Astrocyte (in vitro differentiated cells and primary cell): Measurements from ENCODE around the gene PTPRM. TPM values are rescaled to one million over a fixed set of nuclear protein-coding genes. Genes with fewer than 3 reads are reported as not detected.

Experiments
- DNase-seq: peaks from one replicate; pipeline ENCODE4 v3.0.0-alpha.2; 2010; ENCODE audit warnings: low read depth
- FAIRE-seq: peaks from 2 replicates; lab custom pipeline; 2011; peaks lifted over from hg19 to GRCh38; lab: Jason Lieb, UNC
- H2AFZ ChIP-seq: 2 replicates; pipeline ENCODE4 v1.6.0; 2012; ENCODE audit warnings: low read depth, low read length, inconsistent platforms
- H3K27ac ChIP-seq: 2 replicates; pipeline ENCODE4 v1.5.1; 2011; ENCODE audit warnings: low read depth, low read length, inconsistent platforms
- H3K27me3 ChIP-seq: 2 replicates; pipeline ENCODE4 v1.6.0; 2011; ENCODE audit warnings: low read length, inconsistent platforms; ENCODE audit not compliant: insufficient read depth
- H3K36me3 ChIP-seq: 2 replicates; pipeline ENCODE4 v1.5.1; 2011; ENCODE audit warnings: low read length, inconsistent platforms; ENCODE audit not compliant: insufficient read depth
- H3K4me1 ChIP-seq: 2 replicates; pipeline ENCODE4 v1.5.1; 2011; ENCODE audit warnings: low read length, inconsistent platforms; ENCODE audit not compliant: insufficient read depth
- H3K4me2 ChIP-seq: 2 replicates; pipeline ENCODE4 v1.6.0; 2012; ENCODE audit warnings: low read length, inconsistent platforms
- H3K4me3 ChIP-seq: 2 replicates; pipeline ENCODE4 v1.5.1; 2011; ENCODE audit warnings: low read depth, mild to moderate bottlenecking, low read length, inconsistent platforms; ENCODE audit not compliant: insufficient read depth
- H3K79me2 ChIP-seq: 2 replicates; pipeline ENCODE4 v1.6.0; 2012; ENCODE audit warnings: mild to moderate bottlenecking, low read length, inconsistent platforms; ENCODE audit not compliant: insufficient read depth
- H3K9ac ChIP-seq: 2 replicates; pipeline ENCODE4 v1.6.0; 2012; ENCODE audit warnings: mild to moderate bottlenecking, low read length, inconsistent platforms
- H3K9me3 ChIP-seq: 2 replicates; pipeline ENCODE4 v1.5.1; 2012; ENCODE audit warnings: low read depth, mild to moderate bottlenecking, low read length, inconsistent platforms; ENCODE audit not compliant: insufficient read depth
- H4K20me1 ChIP-seq: 2 replicates; pipeline ENCODE4 v1.6.0; 2012; ENCODE audit warnings: low read length, inconsistent platforms; ENCODE audit not compliant: insufficient read depth
- H3K27ac Mint-ChIP-seq: one replicate; pipeline ENCODE4 v1.8.0; 2021; ENCODE audit warnings: mild to moderate bottlenecking, mixed read lengths; ENCODE audit not compliant: unreplicated experiment
- H3K27me3 Mint-ChIP-seq: one replicate; pipeline ENCODE4 v1.8.0; 2021; ENCODE audit warnings: low read depth, mixed read lengths; ENCODE audit not compliant: unreplicated experiment
- H3K36me3 Mint-ChIP-seq: one replicate; pipeline ENCODE4 v1.8.0; 2021; ENCODE audit warnings: low read depth, mixed read lengths; ENCODE audit not compliant: unreplicated experiment
- H3K4me1 Mint-ChIP-seq: one replicate; pipeline ENCODE4 v1.8.0; 2021; ENCODE audit warnings: low read depth, mixed read lengths; ENCODE audit not compliant: unreplicated experiment
- H3K4me3 Mint-ChIP-seq: one replicate; pipeline ENCODE4 v1.8.0; 2021; ENCODE audit warnings: mild to moderate bottlenecking, moderate library complexity, mixed read lengths; ENCODE audit not compliant: unreplicated experiment
- H3K9me3 Mint-ChIP-seq: one replicate; pipeline ENCODE4 v1.8.0; 2021; ENCODE audit warnings: mild to moderate bottlenecking, mixed read lengths; ENCODE audit not compliant: unreplicated experiment
- EZH2 ChIP-seq: IDR thresholded peaks from 2 replicates; pipeline ENCODE4 v1.6.1; 2012; ENCODE audit warnings: mild to moderate bottlenecking, low read length, inconsistent platforms; ENCODE audit not compliant: insufficient read depth
- total RNA-seq: library from RNA; stranded (reverse); gene quantifications from 2 replicates; pipeline ENCODE4 v1.2.1, GENCODE V29; 2021
- TF ChIP-seq, protein P1 (sequence below): IDR thresholded peaks from 2 replicates; pipeline ENCODE4 v1.5.1; 2011; ENCODE audit warnings: low read depth, mild to moderate bottlenecking, inconsistent platforms, low read length, moderate library complexity; ENCODE audit not compliant: insufficient read depth

PTPRM gene
- total RNA-seq, 1 donor from 2014 or later, result 59.6 TPM

DNA sequence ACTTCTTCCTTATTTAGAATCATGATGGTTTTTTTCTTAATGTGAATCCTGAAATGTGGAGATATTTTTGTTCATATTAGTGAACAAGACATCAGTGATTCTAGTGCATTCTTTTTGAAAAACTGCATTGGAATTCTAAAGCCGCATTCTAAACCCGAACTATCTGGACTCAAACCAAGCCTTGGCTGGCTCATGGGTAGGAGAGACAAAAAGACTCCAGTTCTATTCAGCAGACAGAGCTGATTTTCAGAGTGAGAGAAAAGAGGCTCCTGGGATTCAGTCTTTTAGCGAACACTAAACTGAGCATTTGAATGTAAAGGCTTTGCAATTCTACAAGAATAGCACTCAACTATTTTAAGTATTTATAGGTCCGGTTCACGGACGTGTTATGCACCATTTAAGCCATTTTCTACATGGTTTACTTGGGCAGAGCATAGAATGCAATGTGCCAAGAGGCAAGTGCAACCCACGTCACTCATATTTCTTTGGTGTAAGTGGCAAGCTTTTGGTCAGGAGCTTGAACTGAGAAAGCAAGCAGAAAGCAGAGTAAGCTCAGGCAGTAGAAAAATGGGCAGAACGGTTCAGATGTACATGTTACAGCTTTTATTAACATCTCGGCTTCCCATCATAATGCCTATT lies 814.8 kb downstream of the PTPRM start:
- no peak overlapping the region for H3K4me3 ChIP-seq
- peak; percentile 69 for DNase-seq
- H3K36me3 ChIP-seq, result peaks cover 2% of the 10 kb centered on the region
- peaks cover 28% of the 10 kb centered on the region for H3K36me3 Mint-ChIP-seq
- no peak for TF ChIP-seq EZH2
- TF ChIP-seq, protein P1, sequence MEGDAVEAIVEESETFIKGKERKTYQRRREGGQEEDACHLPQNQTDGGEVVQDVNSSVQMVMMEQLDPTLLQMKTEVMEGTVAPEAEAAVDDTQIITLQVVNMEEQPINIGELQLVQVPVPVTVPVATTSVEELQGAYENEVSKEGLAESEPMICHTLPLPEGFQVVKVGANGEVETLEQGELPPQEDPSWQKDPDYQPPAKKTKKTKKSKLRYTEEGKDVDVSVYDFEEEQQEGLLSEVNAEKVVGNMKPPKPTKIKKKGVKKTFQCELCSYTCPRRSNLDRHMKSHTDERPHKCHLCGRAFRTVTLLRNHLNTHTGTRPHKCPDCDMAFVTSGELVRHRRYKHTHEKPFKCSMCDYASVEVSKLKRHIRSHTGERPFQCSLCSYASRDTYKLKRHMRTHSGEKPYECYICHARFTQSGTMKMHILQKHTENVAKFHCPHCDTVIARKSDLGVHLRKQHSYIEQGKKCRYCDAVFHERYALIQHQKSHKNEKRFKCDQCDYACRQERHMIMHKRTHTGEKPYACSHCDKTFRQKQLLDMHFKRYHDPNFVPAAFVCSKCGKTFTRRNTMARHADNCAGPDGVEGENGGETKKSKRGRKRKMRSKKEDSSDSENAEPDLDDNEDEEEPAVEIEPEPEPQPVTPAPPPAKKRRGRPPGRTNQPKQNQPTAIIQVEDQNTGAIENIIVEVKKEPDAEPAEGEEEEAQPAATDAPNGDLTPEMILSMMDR, result no peak
- no peaks in the 10 kb centered on the region for H3K9me3 Mint-ChIP-seq
- H3K27me3 ChIP-seq, result no peaks in the 10 kb centered on the region
- H3K27me3 Mint-ChIP-seq, result no peaks in the 10 kb centered on the region
- H3K9ac ChIP-seq, result no peak overlapping the region
- FAIRE-seq, result no peak
- no peak overlapping the region for H2AFZ ChIP-seq
- peaks cover 5% of the 10 kb centered on the region for H3K4me1 ChIP-seq
- H3K79me2 ChIP-seq, result no peaks in the 10 kb centered on the region
- no peaks in the 10 kb centered on the region for H3K9me3 ChIP-seq
- no peak overlapping the region for H3K27ac Mint-ChIP-seq
- no peak overlapping the region for H3K27ac ChIP-seq
- H3K4me3 Mint-ChIP-seq, result no peak overlapping the region
- H4K20me1 ChIP-seq, result no peaks in the 10 kb centered on the region
- H3K4me1 Mint-ChIP-seq, result no peaks in the 10 kb centered on the region
- H3K4me2 ChIP-seq, result peak overlapping the region; percentile 58

DNA sequence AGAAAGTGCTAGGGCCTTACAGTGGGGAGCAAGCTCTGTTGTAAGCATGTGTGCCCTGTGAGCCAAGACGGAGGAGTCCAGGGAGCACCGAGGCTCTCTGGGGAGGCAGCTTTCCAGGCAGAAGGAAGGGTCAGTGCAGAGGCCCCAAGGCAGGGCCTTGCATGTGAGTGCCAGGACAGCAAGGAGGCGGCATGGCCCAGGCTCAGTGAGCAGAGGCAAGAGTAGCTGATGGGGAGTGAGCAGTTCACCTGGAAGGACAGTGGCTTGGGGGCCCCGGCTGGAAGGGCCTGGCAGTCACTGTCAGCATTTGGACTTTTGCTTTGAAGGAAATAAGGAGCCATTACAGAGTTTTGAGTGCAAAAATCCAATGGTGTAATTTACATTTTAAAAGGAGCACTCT lies 818.3 kb downstream of the PTPRM start:
- Histone ChIP-seq H3K9ac (no peak overlapping the region), H3K27ac (no peak overlapping the region), H3K4me2 (no peak overlapping the region), H3K4me1 (peaks cover 5% of the 10 kb centered on the region), H3K9me3 (peaks cover 3% of the 10 kb centered on the region), H3K27me3 (no peaks in the 10 kb centered on the region), H3K4me3 (no peak overlapping the region), H3K36me3 (no peaks in the 10 kb centered on the region), H4K20me1 (no peaks in the 10 kb centered on the region), H2AFZ (no peak overlapping the region), H3K79me2 (no peaks in the 10 kb centered on the region)
- no peak for DNase-seq
- Mint-ChIP-seq H3K4me1 (no peaks in the 10 kb centered on the region), H3K4me3 (no peak overlapping the region), H3K36me3 (peaks cover 34% of the 10 kb centered on the region), H3K9me3 (no peaks in the 10 kb centered on the region), H3K27ac (no peak overlapping the region), H3K27me3 (no peaks in the 10 kb centered on the region)
- TF ChIP-seq EZH2, result no peak
- TF ChIP-seq, protein P1, result no peak
- no peak for FAIRE-seq

DNA sequence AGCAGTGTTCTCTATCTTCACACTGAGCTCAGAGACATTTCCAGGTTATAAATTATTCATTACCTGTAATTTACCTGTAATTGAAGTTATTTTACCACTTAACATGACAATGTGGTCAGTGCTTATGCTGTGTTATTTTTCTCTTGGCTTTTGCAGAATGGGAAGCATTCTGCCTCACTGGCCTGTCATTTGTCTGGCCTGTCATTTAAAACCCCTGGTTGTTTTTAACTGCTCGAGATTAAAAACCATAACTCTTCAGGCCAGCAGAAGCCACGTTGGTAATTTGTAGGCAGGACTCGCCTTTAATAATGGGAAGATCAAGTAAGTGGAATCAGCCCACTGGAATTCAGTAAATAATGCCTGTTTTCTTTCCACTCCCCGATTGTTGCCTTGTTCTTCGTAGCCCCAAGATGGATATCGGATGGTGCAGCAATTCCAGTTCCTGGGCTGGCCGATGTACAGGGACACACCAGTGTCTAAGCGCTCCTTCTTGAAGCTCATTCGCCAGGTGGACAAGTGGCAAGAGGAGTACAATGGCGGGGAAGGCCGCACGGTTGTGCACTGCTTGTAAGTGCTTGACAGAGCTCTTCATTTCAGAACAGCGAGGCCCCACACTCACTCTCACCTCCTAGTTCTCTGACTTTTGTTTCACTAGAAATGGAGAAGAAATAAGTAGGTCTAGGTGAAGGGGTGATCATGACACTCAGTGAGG lies 819.7 kb downstream of the PTPRM start:
- H3K4me2 ChIP-seq, result no peak overlapping the region
- TF ChIP-seq EZH2, result no peak
- TF ChIP-seq, protein P1, result no peak
- H3K9me3 ChIP-seq, result peaks cover 3% of the 10 kb centered on the region
- H3K4me3 ChIP-seq, result no peak overlapping the region
- Mint-ChIP-seq H3K9me3 (no peaks in the 10 kb centered on the region), H3K27ac (no peak overlapping the region), H3K4me1 (no peaks in the 10 kb centered on the region), H3K27me3 (no peaks in the 10 kb centered on the region), H3K4me3 (no peak overlapping the region), H3K36me3 (peaks cover 35% of the 10 kb centered on the region)
- no peaks in the 10 kb centered on the region for H3K79me2 ChIP-seq
- H3K4me1 ChIP-seq, result peaks cover 9% of the 10 kb centered on the region
- FAIRE-seq, result no peak
- no peaks in the 10 kb centered on the region for H3K36me3 ChIP-seq
- H3K9ac ChIP-seq, result no peak overlapping the region
- H2AFZ ChIP-seq, result no peak overlapping the region
- H4K20me1 ChIP-seq, result no peaks in the 10 kb centered on the region
- H3K27ac ChIP-seq, result no peak overlapping the region
- H3K27me3 ChIP-seq, result no peaks in the 10 kb centered on the region
- DNase-seq, result no peak
